Activated naive CD4-positive, alpha-beta T cell treated with anti-CD3 and anti-CD28 coated beads, Interleukin-2, amount 50 U/mL, for 72 hours (primary cell): Measurements from ENCODE around the gene EXTL1. TPM values are rescaled to one million over a fixed set of nuclear protein-coding genes. Genes with fewer than 3 reads are reported as not detected.

Experiments
- ATAC-seq, 2 donors: fragments of 150-1000 bp; cut with Tn5 transposase; 2 replicates each; pipeline ENCODE4 v1.10.0; 2021; ENCODE audit warnings: mild to moderate bottlenecking in 2 of 2, moderate library complexity in 2 of 2
- DNase-seq, 2 donors: peaks; one replicate each; pipeline ENCODE4 v3.0.0; 2021 to 2022; ENCODE audit warnings: low spot score in 2 of 2
- H3K27ac Mint-ChIP-seq, 2 donors: one replicate each; pipeline ENCODE4 v1.8.0; 2022; ENCODE audit warnings: mild to moderate bottlenecking in 2 of 2, mixed read lengths in 2 of 2
- H3K36me3 Mint-ChIP-seq, 2 donors: one replicate each; pipeline ENCODE4 v1.8.0; 2022; ENCODE audit warnings: mixed read lengths in 2 of 2
- H3K9me3 Mint-ChIP-seq, 2 donors: one replicate each; pipeline ENCODE4 v1.8.0; 2022; ENCODE audit warnings: mixed read lengths in 2 of 2
- total RNA-seq, 2 donors: library from RNA; stranded (reverse); gene quantifications; one replicate each; pipeline ENCODE4 v1.2.3, GENCODE V29; 2022

EXTL1 gene
- total RNA-seq, 2 donors from 2014 or later = not detected

DNA sequence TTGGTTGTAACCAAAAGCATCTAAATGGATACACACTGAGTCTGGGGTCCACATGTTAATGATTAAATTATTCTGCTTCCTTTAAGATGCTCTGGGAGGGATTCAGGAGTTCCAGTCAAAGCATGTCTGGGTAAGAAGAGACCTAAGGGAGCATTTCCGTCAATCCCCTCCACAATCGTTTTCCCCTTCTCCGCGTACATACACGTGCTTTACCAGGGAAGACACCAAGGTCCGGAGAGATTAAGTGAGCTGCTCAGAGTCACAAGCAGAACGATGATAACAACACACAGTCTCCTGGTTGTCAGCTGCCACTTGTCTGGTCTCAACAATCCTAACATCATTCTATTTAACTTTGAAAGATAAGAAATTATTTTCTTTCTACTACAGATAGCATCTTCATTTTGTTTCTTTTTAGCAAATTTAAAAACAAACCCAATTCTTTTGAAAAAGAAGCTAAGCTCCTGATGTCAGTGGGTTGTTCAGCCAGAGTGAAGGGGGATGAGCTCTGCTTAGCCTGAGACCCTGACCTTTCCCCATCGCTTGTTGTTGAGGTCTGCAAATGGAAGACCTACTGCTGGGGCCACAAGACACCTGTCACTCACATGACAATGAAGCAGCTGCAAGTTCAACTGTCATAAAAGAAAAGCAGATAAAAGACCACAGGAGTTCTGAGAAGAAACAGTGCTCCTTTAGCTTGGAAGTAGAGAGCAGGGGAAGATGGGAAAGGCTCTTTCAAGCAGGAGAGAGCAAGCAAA lies 28.2 kb upstream of the EXTL1 start:
- ATAC-seq (no peak), DNase-seq (no peak)
- Mint-ChIP-seq H3K27ac (peak overlapping the region in 1 of 2 donors; percentile 38), H3K9me3 (no peaks in the 10 kb centered on the region), H3K36me3 (peaks cover 0 to 9% of the 10 kb centered on the region in 2 donors)

DNA sequence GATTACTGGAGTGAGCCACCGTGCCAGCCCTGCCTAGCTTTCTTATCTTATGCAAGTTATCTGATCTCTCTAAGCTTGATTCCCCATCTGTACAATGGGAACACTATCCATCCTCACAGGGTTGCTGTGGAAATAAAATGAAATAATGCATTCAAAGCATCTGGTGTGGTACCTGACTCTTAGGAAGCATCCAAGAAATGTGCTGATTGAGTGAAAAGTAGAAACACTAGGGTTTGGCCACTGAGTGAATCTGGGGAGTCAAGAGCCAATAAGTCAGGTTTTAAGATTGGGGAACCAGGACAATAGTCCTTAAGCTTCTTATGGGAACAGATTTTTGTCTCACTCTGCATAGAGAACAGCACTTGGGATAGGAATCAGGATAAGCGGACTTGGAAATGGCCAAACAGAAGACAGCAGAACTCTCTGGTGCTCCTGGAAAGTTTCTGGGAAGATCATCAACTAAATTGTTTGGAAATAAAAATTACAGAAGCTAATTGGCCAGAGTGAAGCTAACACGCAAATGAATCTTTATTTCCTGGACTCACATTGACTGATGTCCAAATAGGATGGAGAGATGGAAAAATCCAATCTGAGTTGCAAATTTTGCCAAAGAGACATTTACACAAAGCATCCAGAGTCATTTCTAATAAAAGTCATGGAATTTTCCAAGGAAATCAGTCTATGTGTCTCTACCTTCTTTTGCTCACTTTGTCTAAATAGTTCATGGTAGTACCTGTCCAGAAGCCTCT lies 27.0 kb upstream of the EXTL1 start:
- ATAC-seq (no peak), DNase-seq (no peak)
- no peak overlapping the region for H3K27ac Mint-ChIP-seq
- no peaks in the 10 kb centered on the region for H3K9me3 Mint-ChIP-seq
- peaks cover 0 to 9% of the 10 kb centered on the region in 2 donors for H3K36me3 Mint-ChIP-seq

DNA sequence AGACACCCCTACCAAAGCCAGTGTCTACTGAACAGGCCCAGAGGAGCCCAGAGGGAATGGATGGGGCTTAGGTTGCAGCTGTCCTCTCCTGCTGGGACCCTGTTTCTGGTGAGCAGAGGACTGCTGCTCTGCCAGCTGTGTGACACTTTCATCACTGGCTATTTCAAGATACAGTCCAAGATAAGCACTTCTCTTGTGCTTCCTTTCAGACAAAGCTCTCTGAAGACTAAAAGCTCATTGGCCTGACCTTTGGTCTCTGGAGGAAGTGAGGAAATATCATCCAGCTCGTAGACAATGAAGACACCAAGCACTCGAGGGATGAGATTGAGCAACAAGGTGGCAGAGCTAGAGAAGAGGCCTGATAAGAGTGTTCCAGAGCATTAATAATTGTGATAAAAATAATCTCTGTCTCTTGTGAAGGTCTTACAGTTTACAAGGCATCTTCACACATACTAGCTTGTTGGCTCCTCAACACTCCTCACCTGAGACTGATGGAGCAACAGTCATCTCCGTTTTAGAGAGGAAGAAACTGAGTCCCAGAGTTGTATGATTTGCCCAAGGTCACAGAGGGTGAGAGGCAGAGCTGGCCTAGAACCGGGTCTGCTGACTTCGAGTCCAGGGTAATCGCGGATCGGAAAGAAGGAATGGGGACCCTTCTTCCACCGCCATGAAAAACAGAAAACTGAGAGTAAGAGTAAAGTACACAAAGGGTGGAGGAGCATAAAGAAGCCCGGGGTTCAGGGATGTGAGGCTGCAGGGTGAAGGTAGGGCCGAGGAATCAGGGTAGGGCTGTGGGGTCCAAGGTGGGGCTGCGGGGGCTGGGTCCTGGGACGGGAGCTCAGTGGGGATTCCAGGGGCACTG lies 24.4 kb upstream of the EXTL1 start:
- DNase-seq (peak in 1 of 2 donors; percentile 10), ATAC-seq (peak; percentile 9 to 28)
- no peaks in the 10 kb centered on the region for H3K9me3 Mint-ChIP-seq
- H3K36me3 Mint-ChIP-seq = peaks cover 0 to 9% of the 10 kb centered on the region in 2 donors
- H3K27ac Mint-ChIP-seq = peak overlapping the region; percentile 96

DNA sequence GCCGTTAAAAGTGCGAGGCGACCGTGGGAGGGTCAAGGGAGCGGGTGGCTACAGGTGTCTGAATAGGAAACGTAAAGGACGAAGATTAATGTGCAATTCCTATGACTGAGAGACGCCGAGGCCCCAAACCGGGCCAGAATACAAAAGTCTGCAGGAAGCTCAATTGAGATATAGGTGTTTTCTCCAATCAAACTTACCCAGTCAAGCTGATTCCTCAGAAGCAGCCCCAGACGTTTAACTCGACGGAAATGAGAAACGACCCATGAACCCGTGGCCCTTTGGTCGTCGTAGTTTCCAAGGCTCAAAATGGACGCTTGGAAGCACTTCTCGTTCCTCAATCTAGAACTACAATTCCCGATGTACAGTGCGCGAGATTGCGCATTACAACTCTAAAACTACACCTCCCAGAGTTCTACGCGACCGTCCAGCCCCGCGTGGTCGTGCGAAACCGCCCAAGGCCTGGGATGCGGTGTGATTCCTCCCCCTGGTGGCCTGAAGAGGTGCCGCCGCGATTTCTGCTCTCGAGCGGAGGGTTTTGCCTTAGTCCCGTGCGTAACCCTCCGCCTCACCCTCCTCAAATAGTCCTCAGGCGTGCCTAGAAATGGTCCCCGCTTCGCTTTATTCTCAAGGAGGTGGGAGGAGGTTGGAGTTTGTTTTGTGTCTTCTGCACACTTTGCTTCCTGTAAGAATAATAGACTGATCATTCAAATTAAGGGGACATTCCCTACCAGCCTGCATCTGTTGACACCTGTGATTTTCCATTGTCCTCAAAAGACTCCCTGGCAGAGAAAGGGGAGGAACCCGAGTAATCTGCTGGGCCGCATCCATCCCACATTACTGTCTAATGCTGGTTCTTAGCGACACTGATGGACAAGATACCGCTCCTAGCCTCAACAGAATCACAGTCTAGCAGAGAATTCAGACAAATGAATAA lies 23.5 kb upstream of the EXTL1 start, which contains the start of gene PAFAH2:
TSS of gene PAFAH2 (minus strand) at position 236 of the 934 bp plus-strand sequence. CDS start 7,247 bp downstream, outside the sequence.
- Mint-ChIP-seq H3K36me3 (peaks cover 0 to 9% of the 10 kb centered on the region in 2 donors), H3K27ac (peak within 1 kb of the TSS; percentile 96), H3K9me3 (no peaks in the 10 kb centered on the region)
- DNase-seq (peak; percentile 92 to 97), ATAC-seq (peak; percentile 98 to 99)

DNA sequence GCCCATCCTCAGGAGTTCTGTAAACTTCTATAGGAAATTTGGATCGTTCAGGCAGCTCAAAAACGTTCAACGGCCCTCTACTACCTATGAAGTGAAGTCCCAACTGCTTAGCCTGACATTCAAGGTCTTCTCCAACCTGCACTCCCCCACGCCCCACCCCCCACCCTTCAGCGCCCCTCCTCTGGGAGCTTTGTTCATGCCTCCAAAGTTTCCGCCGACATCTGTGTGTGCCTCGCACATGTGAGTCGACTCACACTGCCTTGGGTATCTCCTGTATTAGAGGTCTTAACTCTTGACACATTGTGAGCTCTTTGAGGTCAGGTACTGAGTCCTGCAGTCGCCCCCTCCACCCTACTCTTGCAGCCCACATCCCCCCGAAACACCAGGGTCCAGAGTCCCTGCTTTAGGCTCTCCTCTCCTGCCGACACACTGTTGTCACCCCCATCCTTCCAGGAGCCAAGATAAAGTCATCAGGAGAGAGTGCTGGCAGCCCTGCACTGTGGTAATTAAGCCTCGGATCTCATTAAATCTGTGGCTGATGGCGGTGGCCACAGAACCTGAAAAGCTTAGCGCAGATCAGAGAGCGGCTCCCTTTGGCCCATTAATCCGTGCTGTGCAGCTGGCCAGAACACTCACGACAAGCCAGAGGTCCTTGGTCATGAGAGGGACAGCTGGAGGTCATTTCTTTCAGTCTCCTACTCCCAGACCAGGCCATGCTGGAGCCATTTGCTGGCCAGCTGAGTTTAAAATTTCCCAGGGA lies 22.4 kb upstream of the EXTL1 start:
- no peak overlapping the region for H3K27ac Mint-ChIP-seq
- peaks cover 0 to 9% of the 10 kb centered on the region in 2 donors for H3K36me3 Mint-ChIP-seq
- no peak for DNase-seq
- no peak for ATAC-seq
- no peaks in the 10 kb centered on the region for H3K9me3 Mint-ChIP-seq

DNA sequence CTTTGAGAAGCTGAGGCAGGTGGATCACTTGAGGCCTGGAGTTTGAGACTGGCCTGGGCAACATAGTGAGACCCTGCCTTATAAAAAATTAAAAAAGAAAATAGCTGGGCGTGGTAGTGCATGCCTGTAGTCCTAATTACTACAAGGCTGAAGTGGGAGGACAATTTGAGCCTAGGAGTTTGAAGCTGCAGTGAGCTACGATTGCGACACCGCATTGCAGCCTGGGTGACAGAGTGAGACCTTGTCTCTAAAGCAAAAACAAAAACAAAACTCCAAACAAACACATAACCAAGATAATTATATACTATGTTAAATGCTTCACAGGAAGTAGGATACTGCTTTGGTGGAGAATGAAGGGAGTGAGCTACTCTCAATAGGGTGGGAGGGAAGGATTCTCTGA lies 18.3 kb upstream of the EXTL1 start:
- DNase-seq (no peak), ATAC-seq (no peak)
- no peaks in the 10 kb centered on the region for H3K9me3 Mint-ChIP-seq
- H3K36me3 Mint-ChIP-seq = no peaks in the 10 kb centered on the region
- H3K27ac Mint-ChIP-seq = no peak overlapping the region

DNA sequence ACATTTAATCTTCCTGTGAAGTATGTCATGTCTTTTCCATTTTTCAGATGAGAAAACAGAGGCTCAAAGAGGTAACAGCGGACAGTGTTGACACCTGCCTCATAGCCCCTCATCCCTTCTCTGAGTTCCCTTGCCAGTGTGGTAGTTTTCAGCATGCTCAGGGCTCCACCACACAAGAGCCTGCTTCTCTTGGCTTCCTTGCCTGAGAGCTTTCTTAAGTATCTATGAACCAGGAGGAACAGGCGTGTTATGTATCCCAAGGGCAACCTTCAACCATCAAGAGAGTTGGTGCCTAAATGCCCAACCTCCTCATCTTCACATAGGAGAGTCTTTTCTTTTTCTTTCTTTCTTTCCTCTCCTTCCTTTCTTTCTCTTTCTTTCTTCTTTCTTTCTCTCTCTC lies 17.8 kb upstream of the EXTL1 start:
- ATAC-seq (no peak), DNase-seq (no peak)
- no peak overlapping the region for H3K27ac Mint-ChIP-seq
- no peaks in the 10 kb centered on the region for H3K9me3 Mint-ChIP-seq
- no peaks in the 10 kb centered on the region for H3K36me3 Mint-ChIP-seq

DNA sequence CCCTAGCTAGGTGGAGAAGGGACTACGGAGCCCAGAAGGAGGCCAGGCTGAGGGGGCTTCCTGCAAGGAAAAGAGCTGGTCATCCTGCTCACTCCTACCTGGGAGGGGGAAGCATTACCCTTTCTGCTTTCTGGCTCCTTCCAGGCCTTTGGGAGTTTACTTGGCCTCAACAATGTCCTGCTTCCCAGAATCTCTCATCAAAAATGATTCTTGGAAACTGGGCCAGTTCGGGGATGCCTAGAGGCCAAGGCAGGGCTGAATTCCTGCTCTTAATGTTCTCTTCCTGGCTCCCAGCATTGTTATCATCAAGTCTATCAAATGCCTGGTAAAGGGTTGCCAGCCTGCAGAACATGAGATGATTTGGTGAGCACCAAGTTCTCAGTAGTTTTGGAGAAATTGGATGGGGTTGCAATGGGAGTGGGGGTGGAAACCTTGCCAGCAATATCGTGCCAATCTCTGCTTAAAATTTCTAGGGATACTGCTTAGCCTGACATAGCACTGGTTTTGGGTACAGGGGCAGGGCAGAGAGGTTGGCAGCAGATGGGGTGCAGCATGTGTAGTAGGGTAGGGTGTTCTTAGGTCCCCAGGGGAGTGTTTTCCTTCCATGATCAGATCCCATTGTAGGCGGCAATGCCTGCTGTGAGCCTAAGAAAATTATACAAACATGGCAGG lies 16.0 kb upstream of the EXTL1 start:
- Mint-ChIP-seq H3K27ac (no peak overlapping the region), H3K9me3 (no peaks in the 10 kb centered on the region), H3K36me3 (no peaks in the 10 kb centered on the region)
- no peak for DNase-seq
- ATAC-seq = no peak

DNA sequence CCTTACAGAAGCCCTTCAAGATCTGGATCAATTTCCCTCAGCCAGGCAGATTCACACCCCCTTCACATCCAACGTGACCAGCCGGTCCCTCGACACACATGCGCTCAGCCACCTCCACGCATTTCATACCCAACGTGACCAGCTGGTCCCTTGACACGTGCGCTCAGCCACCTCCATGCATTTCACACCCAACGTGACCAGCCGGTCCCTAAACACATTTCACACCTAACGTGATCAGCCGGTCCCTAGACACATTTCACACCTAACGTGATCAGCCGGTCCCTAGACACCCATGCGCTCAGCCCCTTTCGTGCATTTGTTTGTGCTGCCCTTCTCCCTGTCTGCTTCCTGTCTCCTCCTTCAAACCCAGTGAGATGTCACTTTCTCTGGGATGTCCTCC lies 14.9 kb upstream of the EXTL1 start:
- Mint-ChIP-seq H3K9me3 (no peaks in the 10 kb centered on the region), H3K27ac (no peak overlapping the region), H3K36me3 (no peaks in the 10 kb centered on the region)
- ATAC-seq (no peak), DNase-seq (no peak)

DNA sequence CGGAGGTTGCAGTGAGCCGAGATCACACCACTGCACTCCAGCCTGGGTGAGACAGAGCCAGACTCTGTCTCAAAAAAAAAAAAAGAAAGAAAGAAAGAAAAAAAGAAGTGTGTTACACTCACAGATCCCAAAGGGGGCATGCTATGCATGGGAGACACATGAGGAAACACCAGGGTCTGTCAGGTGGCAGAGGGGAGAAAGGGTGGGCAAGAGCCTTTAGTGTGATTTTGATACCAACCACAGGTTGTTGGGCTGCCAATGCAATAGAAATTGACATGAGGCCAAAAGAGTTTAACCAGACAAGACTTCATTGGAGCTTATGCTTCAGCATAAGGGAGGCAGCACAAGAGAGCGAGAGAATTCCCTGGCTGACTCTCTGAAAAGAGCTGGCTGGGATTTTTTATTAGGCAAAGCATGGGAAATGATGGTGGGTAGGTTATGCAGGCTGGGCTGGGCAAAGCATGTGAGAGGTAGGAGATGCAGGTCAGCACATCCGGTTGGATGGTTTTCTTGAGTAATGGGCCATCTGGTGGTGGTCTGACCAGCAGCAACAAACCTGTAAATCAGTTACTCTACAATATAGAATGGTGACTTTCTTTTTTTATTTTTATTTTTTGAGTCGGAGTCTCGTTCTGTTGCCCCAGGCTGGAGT lies 11.7 kb upstream of the EXTL1 start:
- DNase-seq (no peak), ATAC-seq (peak in 1 of 2 donors; percentile 54)
- Mint-ChIP-seq H3K36me3 (no peaks in the 10 kb centered on the region), H3K27ac (no peak overlapping the region), H3K9me3 (no peaks in the 10 kb centered on the region)

DNA sequence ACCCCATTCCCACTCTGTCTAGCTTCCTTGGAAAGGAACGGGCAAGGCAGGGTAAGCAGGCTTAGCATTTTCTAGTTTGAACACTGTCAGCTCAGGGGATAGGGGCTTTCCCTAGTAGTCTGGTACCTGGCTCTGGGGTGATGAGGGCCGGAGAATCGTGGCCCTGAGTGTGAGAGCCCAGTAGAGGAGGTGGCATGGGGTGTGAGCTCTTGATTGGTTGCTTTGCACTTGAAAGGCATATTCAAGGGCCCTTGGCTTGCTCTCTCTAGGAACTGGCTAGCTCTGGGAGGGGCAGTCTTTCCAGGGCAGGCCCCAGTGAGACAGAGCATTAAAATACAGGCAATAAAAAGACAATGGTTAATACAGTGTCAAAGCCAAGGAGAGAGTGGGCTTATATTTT lies 10.8 kb upstream of the EXTL1 start:
- H3K27ac Mint-ChIP-seq = no peak overlapping the region
- DNase-seq (no peak), ATAC-seq (no peak)
- no peaks in the 10 kb centered on the region for H3K9me3 Mint-ChIP-seq
- H3K36me3 Mint-ChIP-seq = no peaks in the 10 kb centered on the region

DNA sequence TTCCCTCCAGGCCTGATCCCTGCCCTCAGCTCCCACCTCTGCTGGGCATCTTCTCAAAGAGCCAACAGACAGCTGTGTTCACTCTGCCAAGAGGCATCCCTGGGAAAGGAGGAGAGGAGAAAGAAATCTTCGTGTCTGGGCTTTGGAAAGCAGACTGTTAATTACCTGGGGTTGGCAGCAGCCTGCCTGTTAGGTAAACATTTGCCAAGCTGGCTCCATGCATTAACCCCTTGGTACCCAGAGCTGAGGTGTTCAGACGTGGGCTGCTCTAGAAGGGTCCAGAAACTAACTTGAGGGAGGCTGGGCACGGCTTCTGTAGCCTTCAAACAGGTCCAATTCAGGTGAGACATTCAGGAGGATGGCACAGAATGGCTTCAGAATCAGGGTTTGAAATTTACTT lies 8.7 kb upstream of the EXTL1 start:
- ATAC-seq (no peak), DNase-seq (no peak)
- H3K36me3 Mint-ChIP-seq = no peaks in the 10 kb centered on the region
- H3K27ac Mint-ChIP-seq = no peak overlapping the region
- H3K9me3 Mint-ChIP-seq = no peaks in the 10 kb centered on the region

DNA sequence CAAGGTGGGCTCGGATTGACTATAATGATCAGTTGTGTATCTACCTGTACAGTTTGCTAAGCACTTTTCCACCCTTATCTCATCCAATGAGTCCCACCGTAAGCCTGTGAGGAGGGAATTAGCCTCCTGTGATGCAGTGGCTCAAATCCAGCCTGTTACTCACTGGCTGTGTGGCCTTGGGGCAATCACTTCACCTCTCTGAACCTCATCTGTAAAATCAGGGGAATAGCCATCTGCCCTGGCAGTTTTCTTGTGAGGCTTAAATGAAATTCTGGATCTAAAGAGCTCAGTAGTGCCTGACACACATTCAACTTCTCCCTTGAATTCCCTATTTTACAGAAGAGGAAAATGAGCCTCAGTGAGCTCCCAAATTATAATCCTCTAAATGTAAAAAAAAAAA lies 7.4 kb upstream of the EXTL1 start:
- Mint-ChIP-seq H3K27ac (no peak overlapping the region), H3K36me3 (no peaks in the 10 kb centered on the region), H3K9me3 (no peaks in the 10 kb centered on the region)
- DNase-seq (no peak), ATAC-seq (no peak)

DNA sequence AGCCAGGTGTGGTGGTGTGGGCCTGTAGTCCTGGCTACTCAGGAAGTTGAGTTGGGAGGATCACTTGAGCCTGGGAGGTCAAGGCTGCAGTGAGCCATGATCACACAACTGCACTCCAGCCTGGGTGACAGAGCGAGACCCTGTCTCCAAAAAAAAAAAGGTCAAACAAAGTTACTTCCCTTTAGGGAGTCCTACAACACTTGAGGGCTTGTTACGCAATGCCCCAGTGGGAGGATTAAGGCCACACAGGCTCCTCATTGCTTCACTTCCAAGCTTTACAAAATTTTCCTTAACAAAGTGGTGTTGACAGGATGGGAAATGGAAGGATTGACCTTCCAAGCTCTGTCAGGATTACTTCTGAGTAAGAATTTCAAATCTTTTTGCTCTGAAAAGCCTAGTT lies 6.2 kb upstream of the EXTL1 start:
- DNase-seq (no peak), ATAC-seq (no peak)
- Mint-ChIP-seq H3K9me3 (no peaks in the 10 kb centered on the region), H3K36me3 (no peaks in the 10 kb centered on the region), H3K27ac (no peak overlapping the region)
